BE2C (cell line): ENCODE data around the gene S100G. TPM values are rescaled to one million over a fixed set of nuclear protein-coding genes. Genes with fewer than 3 reads are reported as not detected.
"Not testable (repeated sequence)": the region's sequence is repeated elsewhere in the genome, so short reads cannot be mapped to it uniquely, and the experiment has no call there.

Source experiments
- DNase-seq: peaks from one replicate; pipeline ENCODE4 v3.0.0-alpha.2; 2020
- H3K27me3 ChIP-seq: fragments of 250-450 bp; sonication (Bioruptor Pico); 2 replicates; pipeline ENCODE4 v1.5.1; 2020; ENCODE audit warnings: mild to moderate bottlenecking
- H3K36me3 ChIP-seq: fragments of 250-450 bp; sonication (Bioruptor Pico); 2 replicates; pipeline ENCODE4 v1.5.1; 2020; ENCODE audit warnings: mild to moderate bottlenecking
- H3K4me1 ChIP-seq: fragments of 250-450 bp; sonication (Bioruptor Pico); 2 replicates; pipeline ENCODE4 v1.5.1; 2020
- H3K4me3 ChIP-seq: 2 replicates; pipeline ENCODE4 v1.5.1; 2011; ENCODE audit warnings: low read depth, low read length
- H3K9me3 ChIP-seq: fragments of 250-450 bp; sonication (Bioruptor Pico); 2 replicates; pipeline ENCODE4 v1.5.1; 2020
- CTCF ChIP-seq: IDR thresholded peaks from 2 replicates; pipeline ENCODE4 v1.5.1; 2012; ENCODE audit warnings: mild to moderate bottlenecking, low read depth, low read length
- polyA plus RNA-seq: library from polyadenylated mRNA; unstranded; fragments of >200 nt; gene quantifications from one replicate; pipeline ENCODE4 v1.2.1, GENCODE V29; 2012; ENCODE audit warnings: low read depth, missing spikeins; ENCODE audit not compliant: insufficient read length, insufficient read depth

S100G gene, protein sequence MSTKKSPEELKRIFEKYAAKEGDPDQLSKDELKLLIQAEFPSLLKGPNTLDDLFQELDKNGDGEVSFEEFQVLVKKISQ
- polyA plus RNA-seq: not detected

DNA sequence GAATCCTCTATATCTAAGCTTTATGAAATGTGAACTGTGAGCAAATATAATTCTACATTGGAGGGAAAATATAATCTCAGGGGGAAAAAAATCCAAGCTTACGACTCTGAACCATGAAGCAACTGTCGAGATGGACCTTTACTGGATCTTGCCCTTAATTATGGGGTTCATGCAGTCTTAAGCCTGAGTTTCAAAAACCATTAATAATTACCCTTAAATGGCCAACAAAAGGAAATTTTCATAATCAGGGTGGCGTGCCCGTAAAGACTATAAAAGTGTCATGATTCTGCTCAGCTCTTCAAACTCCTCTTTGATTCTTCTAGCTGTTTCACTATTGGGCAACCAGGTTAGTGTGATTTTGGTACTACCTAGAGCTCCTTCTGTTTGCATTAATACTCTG is at the start of gene S100G:
Gene S100G, plus strand, starts transcription at position 301 of the 400 bp plus-strand sequence. CDS start 849 bp downstream, outside the sequence.
- TF ChIP-seq CTCF: no peak
- H3K4me3 ChIP-seq: no peak within 1 kb of the TSS
- no peaks in the 10 kb centered on the region for H3K9me3 ChIP-seq
- no peak for DNase-seq
- no peaks in the 10 kb centered on the region for H3K4me1 ChIP-seq
- no peaks in the 10 kb centered on the region for H3K27me3 ChIP-seq
- no peaks in the 10 kb centered on the region for H3K36me3 ChIP-seq

GRCh38 chrX:16601885-16602284 is 48.1 kb upstream of the S100G start:
- H3K4me3 ChIP-seq: no peak overlapping the region
- H3K27me3 ChIP-seq: no peaks in the 10 kb centered on the region
- no peaks in the 10 kb centered on the region for H3K4me1 ChIP-seq
- H3K9me3 ChIP-seq: no peaks in the 10 kb centered on the region
- H3K36me3 ChIP-seq: no peaks in the 10 kb centered on the region
- no peak for DNase-seq
- TF ChIP-seq CTCF: no peak

DNA sequence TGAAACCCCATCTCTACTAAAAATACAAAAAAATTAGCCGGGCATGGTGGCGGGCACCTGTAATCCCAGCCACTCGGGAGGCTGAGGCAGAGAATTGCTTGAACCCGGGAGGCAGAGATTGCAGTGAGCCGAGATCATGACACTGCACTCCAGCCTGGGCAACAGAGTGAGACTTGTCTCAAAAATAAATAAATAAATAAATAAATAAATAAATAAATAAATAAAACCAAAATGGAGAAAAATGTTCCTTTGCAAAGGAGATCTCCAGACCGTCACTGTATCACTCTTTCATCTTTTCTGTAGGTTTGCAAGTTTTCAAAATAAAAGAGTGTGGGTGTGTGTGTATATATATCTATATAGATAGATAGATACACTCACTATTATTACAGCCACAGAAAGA is 46.7 kb upstream of the S100G start:
- not testable (repeated sequence) for DNase-seq, H3K4me3 ChIP-seq, H3K27me3 ChIP-seq, H3K36me3 ChIP-seq, H3K9me3 ChIP-seq, H3K4me1 ChIP-seq

DNA sequence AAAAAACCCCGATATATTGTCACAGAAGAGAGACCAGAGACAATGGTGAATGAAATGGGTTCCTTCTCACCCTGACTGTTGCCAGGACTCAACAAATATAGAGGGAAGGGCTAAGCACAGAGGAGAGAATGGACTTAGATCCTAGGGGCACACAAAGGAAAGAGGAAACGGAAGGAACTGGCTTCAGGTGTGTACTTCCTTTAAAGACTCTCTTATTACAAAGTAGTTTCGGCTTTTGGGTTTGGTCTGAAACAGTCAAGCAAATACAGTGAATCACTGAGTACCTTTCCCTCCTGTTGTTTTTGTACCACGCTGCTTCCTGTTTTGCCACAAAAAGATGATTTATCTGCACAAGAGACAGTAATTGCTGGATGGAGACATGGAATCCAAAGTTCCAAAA is 46.1 kb upstream of the S100G start:
- no peak for TF ChIP-seq CTCF
- Histone ChIP-seq H3K27me3 (no peaks in the 10 kb centered on the region), H3K9me3 (no peaks in the 10 kb centered on the region), H3K4me1 (no peaks in the 10 kb centered on the region), H3K36me3 (no peaks in the 10 kb centered on the region), H3K4me3 (no peak overlapping the region)
- DNase-seq: no peak

DNA sequence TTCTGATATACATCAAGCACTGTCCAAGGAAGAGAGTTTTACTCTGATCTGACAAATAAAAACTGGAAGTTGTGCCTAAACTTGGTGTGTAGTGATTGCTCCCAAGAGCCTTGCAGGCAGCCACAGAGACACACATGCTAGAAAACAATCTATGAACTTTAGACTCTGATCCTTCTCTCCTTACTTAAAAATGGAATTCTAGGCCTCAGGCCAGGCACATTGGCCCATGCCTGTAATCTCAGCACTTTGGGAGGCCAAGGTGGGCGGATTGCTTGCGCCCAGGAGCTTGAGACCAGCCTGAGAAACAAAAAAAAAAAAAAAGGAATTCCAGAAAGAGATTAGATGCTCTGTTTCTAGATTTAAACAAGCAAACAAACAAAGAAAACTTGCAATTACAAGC is 45.6 kb upstream of the S100G start:
- no peak overlapping the region for H3K4me3 ChIP-seq
- DNase-seq: no peak
- no peak for TF ChIP-seq CTCF
- H3K36me3 ChIP-seq: no peaks in the 10 kb centered on the region
- H3K4me1 ChIP-seq: no peaks in the 10 kb centered on the region
- no peaks in the 10 kb centered on the region for H3K9me3 ChIP-seq
- no peaks in the 10 kb centered on the region for H3K27me3 ChIP-seq

GRCh38 chrX:16606142-16606720 is 43.7 kb upstream of the S100G start:
- TF ChIP-seq CTCF: no peak
- Histone ChIP-seq H3K27me3 (no peaks in the 10 kb centered on the region), H3K4me3 (no peak overlapping the region)

More at GRCh38 chrX:16606142-16606720, 43.7 kb upstream of the S100G start:
- Histone ChIP-seq H3K4me1 (no peaks in the 10 kb centered on the region), H3K9me3 (no peaks in the 10 kb centered on the region), H3K36me3 (no peaks in the 10 kb centered on the region)
- DNase-seq: no peak
